Measurements from ENCODE around the gene PHETA2. TPM values are rescaled to one million over a fixed set of nuclear protein-coding genes. Genes with fewer than 3 reads are reported as not detected.

The PHETA2 gene
- total RNA-seq, 1 experiment from 2014 or later = 0.22 TPM

GRCh38 chr22:42108848-42109247 is 34.8 kb downstream of the PHETA2 start:
- BruUV-seq (replicated peaks) = no TSS peak
- DNase-seq (ENCODE audit: low read depth, low spot score) = no peak
- H3K27me3 ChIP-seq (ENCODE audit: insufficient read depth, low read length) = no peaks in the 10 kb centered on the region
- H3K4me1 ChIP-seq (ENCODE audit: control insufficient read depth in 1 of 2, insufficient read depth in 2 of 2, low read length in 2 of 2) = no peaks in the 10 kb centered on the region
- TF ChIP-seq FOSL1 (IDR thresholded peaks at IDR 0.05; ENCODE audit: low read depth) (no peak), ZNF274 (IDR thresholded peaks at IDR 0.05; ENCODE audit: low read depth, low read length) (no peak), CBX3 (IDR thresholded peaks at IDR 0.05; ENCODE audit: low read depth) (no peak), POLR2AphosphoS5 (IDR thresholded peaks at IDR 0.05; ENCODE audit: low read depth, low read length) (no peak), EZH2 (IDR thresholded peaks at IDR 0.05) (no peak), JUND (IDR thresholded peaks at IDR 0.05) (no peak), SRF (IDR thresholded peaks at IDR 0.05; ENCODE audit: low read depth) (no peak), EGR1 (IDR thresholded peaks at IDR 0.05; ENCODE audit: low read depth) (no peak), POLR2A (IDR thresholded peaks at IDR 0.05; ENCODE audit: borderline replicate concordance, extremely low read depth, insufficient read depth, insufficient read length) (no peak), ELF1 (IDR thresholded peaks at IDR 0.05; ENCODE audit: borderline replicate concordance, low read depth) (no peak), SP1 (IDR thresholded peaks at IDR 0.05; ENCODE audit: low read depth) (no peak), RAD21 (IDR thresholded peaks at IDR 0.05; ENCODE audit: low read depth) (no peak), ZBTB33 (IDR thresholded peaks at IDR 0.05; ENCODE audit: extremely low read depth, insufficient replicate concordance, low read length) (no peak), ATF3 (IDR thresholded peaks at IDR 0.05) (no peak), MAX (IDR thresholded peaks at IDR 0.05) (no peak), TCF7L2 (IDR thresholded peaks at IDR 0.05; ENCODE audit: borderline replicate concordance, extremely low read depth, insufficient read depth, insufficient read length) (no peak), YY1 (IDR thresholded peaks at IDR 0.05; ENCODE audit: extremely low read depth, insufficient replicate concordance, low read depth, low read length) (no peak), SIN3A (IDR thresholded peaks at IDR 0.05; ENCODE audit: low read depth) (no peak), CTCF (IDR thresholded peaks at IDR 0.05 in 2 of 3, conservative IDR thresholded peaks at IDR 0.05 in 1 of 3; ENCODE audit: borderline replicate concordance in 1 of 3, insufficient read depth in 1 of 3, low read depth in 2 of 3, low read length in 2 of 3) (no peak)
- H3K9me2 ChIP-seq (ENCODE audit: insufficient read depth) = no peaks in the 10 kb centered on the region
- ChIA-PET CTCF (no interaction called here), POLR2A (no interaction called here), RAD21 (ENCODE audit: low non-redundant PET in 1 of 2, low total read pairs in 2 of 2, uncharacterized antibody in 2 of 2, unreplicated experiment in 2 of 2) (no interaction called here)
- H3K4me3 ChIP-seq (replicated peaks in 1 of 2; ENCODE audit: low read depth in 1 of 2, low read length in 2 of 2) = no peak overlapping the region
- peaks cover 12 to 13% of the 10 kb centered on the region in 2 experiments; a peak in 2 of 4 replicates for H3K9me3 ChIP-seq (ENCODE audit: control insufficient read depth in 1 of 2, insufficient read depth in 1 of 2, low read depth in 1 of 2, low read length in 2 of 2)
- no peak overlapping the region for H3K27ac ChIP-seq (ENCODE audit: low read depth, low read length)
- H3K9ac ChIP-seq (ENCODE audit: low read length) = no peak overlapping the region
- no peak for ATAC-seq
- no peak overlapping the region for H2AFZ ChIP-seq (ENCODE audit: low read depth, low read length, poor library complexity, severe bottlenecking)
- H3K36me3 ChIP-seq (ENCODE audit: control insufficient read depth in 1 of 2, insufficient read depth in 2 of 2, low read length in 2 of 2) = no peaks in the 10 kb centered on the region
- H4K20me1 ChIP-seq (ENCODE audit: insufficient read depth) = no peaks in the 10 kb centered on the region
- intact Hi-C loops (cut with micrococcal nuclease) = no loop called here
- H3K4me2 ChIP-seq (ENCODE audit: low read length) = no peak overlapping the region
- no peaks in the 10 kb centered on the region for H3K79me2 ChIP-seq (ENCODE audit: insufficient read depth, low read length)
